Body of pancreas (tissue), 4 donors: ENCODE results near the gene TOR1AIP2.

Source experiments
- CTCF ChIP-seq, 7 experiments: fragments of 450-650 bp in 4 of 7; fragments of 200-600 bp in 3 of 7; sonication (generic) in 3 of 7; IDR thresholded peaks; one replicate each; pipeline ENCODE4 v1.5.1; 2016 to 2019; ENCODE audit warnings: antibody characterized with exemption in 7 of 7
- POLR2A ChIP-seq, 3 donors: fragments of 450-650 bp; IDR thresholded peaks; one replicate each; pipeline ENCODE4 v1.6.1; 2016; ENCODE audit warnings: antibody characterized with exemption in 3 of 3, mild to moderate bottlenecking in 2 of 3

DNA sequence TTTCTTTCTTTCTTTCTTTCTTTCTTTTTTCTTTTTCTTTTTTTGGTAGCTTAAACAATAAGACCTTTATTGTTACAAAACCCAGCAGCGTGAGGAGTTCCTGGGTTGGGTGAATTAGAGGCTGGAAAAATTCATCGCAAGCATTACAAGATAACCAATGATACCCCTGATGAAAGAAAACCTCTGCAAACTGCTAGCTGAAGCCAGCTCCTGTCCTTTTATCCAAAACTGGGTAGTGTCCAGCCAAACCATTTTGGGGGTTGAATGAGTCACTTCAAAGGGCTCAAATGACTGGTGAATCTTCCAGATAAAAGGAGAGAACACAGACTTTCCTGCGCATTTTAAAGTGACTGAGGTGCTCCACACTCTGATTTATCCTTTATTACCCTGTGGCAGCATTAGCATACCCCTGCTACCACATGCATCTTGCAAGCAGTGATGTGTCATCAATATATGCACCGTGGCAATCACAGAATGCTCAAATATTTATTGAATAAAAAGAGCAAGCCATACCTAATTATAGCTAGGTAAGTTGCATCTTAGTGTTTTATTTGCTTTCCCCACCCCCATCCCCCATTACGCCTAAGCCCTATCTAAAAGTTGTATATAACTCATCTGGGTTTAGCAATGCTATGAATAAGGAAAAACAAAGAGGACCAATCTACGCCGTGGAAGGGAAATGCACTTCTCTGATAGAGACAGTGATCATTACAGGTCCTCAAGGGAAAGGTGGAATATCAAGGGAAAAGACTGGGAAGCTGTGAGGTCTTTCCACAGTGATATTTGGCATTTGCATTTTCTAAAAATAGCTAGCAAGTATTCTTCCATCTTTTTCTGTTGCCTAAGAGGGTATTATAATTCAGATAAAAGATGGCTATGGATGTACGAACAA is 44.6 kb upstream of the TOR1AIP2 start:
- TF ChIP-seq POLR2A (IDR thresholded peaks at IDR 0.05) (no peak), CTCF (IDR thresholded peaks at IDR 0.05) (no peak)
